ENCODE measurements around the gene ZNF263.
A peak's percentile ranks its signal among the peaks of the same experiment; 100 is the strongest.

The ZNF263 gene

DNA sequence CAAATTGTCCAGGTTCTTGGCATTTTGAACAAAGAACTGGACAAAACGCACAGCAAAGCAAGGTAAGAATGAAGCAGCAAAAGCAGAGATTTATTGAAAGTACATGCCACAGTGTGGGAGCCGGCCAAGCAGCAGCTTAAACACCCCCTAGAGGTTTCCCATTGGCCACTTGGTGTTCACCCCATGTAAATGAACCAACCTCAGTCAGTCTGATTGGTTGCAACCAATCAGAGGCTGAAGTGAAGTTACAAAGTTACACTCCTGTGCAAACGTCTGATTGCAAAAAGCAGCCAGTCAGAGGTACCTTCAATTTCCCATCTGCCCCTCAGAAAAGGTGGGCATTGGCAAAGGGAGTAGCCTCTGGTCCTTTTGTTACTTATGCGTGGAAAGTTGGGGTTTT lies 8.8 kb upstream of the ZNF263 start:
- no peaks in the 10 kb centered on the region for H3K79me1 ChIP-seq (ENCODE audit: low read depth, low read length)
- no peak overlapping the region for H4K91ac ChIP-seq (ENCODE audit: low read depth, low read length, poor library complexity)
- H2AFZ ChIP-seq (ENCODE audit: low read length): peak overlapping the region; percentile 80
- H3K27me3 ChIP-seq (ENCODE audit: control insufficient read depth in 3 of 3, insufficient read depth in 3 of 3, low read depth in 1 of 3, low read length in 3 of 3): no peaks in the 10 kb centered on the region
- no peaks in the 10 kb centered on the region for H3K36me3 ChIP-seq (replicated peaks in 1 of 2; ENCODE audit: control insufficient read depth in 2 of 2, insufficient read depth in 2 of 2, low read length in 2 of 2)
- H3K4me3 ChIP-seq (ENCODE audit: low read length in 2 of 2): no peak overlapping the region
- H3K4me1 ChIP-seq (ENCODE audit: control insufficient read depth in 2 of 2, insufficient read depth in 1 of 2, low read depth in 1 of 2, low read length in 2 of 2): peaks cover 0 to 6% of the 10 kb centered on the region in 2 donors
- H2BK5ac ChIP-seq (ENCODE audit: low read length): no peak overlapping the region
- no peak overlapping the region for H3K18ac ChIP-seq (ENCODE audit: low read length)
- peaks cover 0 to 2% of the 10 kb centered on the region in 2 donors for H3K9me3 ChIP-seq (replicated peaks in 1 of 2; ENCODE audit: control insufficient read depth in 2 of 2, insufficient read depth in 1 of 2, low read depth in 1 of 2, low read length in 2 of 2)
- no peak overlapping the region for H2BK120ac ChIP-seq (ENCODE audit: low read depth, low read length)
- H3K14ac ChIP-seq (ENCODE audit: low read length): no peak overlapping the region
- H3K23ac ChIP-seq (ENCODE audit: low read depth, low read length, poor library complexity): no peak overlapping the region
- no peak overlapping the region for H3K9ac ChIP-seq (ENCODE audit: low read depth, low read length, poor library complexity)
- no peak for DNase-seq (ENCODE audit: low spot score)
- H4K8ac ChIP-seq (ENCODE audit: low read depth, low read length): no peak overlapping the region
- no peak overlapping the region for H3K4ac ChIP-seq (ENCODE audit: low read length)
- H2BK15ac ChIP-seq (ENCODE audit: low read length): no peak overlapping the region
- no CpG with 5 or more reads among the region's 4 CpGs for WGBS, 2 donors (ENCODE audit: extremely low coverage in 2 of 2, insufficient read length in 2 of 2, insufficient replicate concordance in 1 of 2)
- H3K4me2 ChIP-seq (ENCODE audit: insufficient read depth, low read length, poor library complexity, severe bottlenecking): no peak overlapping the region
- no peak overlapping the region for H2AK5ac ChIP-seq (ENCODE audit: low read depth, low read length)
- no peak overlapping the region for H2BK12ac ChIP-seq (ENCODE audit: low read length)
- H3K27ac ChIP-seq (replicated peaks; ENCODE audit: low read length): no peak overlapping the region

GRCh38 chr16:3274947-3275346 lies 8.3 kb upstream of the ZNF263 start:
- no peak overlapping the region for H2BK120ac ChIP-seq (ENCODE audit: low read depth, low read length)
- no peaks in the 10 kb centered on the region for H3K36me3 ChIP-seq (replicated peaks in 1 of 2; ENCODE audit: control insufficient read depth in 2 of 2, insufficient read depth in 2 of 2, low read length in 2 of 2)
- H3K27me3 ChIP-seq (ENCODE audit: control insufficient read depth in 3 of 3, insufficient read depth in 3 of 3, low read depth in 1 of 3, low read length in 3 of 3): no peaks in the 10 kb centered on the region
- no peak overlapping the region for H2BK15ac ChIP-seq (ENCODE audit: low read length)
- H3K27ac ChIP-seq (replicated peaks; ENCODE audit: low read length): no peak overlapping the region
- H3K23ac ChIP-seq (ENCODE audit: low read depth, low read length, poor library complexity): no peak overlapping the region
- H3K14ac ChIP-seq (ENCODE audit: low read length): no peak overlapping the region
- peak overlapping the region; percentile 80 for H2AFZ ChIP-seq (ENCODE audit: low read length)
- H3K4me3 ChIP-seq (ENCODE audit: low read length in 2 of 2): no peak overlapping the region
- H3K9me3 ChIP-seq (replicated peaks in 1 of 2; ENCODE audit: control insufficient read depth in 2 of 2, insufficient read depth in 1 of 2, low read depth in 1 of 2, low read length in 2 of 2): peaks cover 0 to 2% of the 10 kb centered on the region in 2 donors
- H3K4ac ChIP-seq (ENCODE audit: low read length): no peak overlapping the region
- no peak overlapping the region for H2AK5ac ChIP-seq (ENCODE audit: low read depth, low read length)
- no peak overlapping the region for H3K18ac ChIP-seq (ENCODE audit: low read length)
- DNase-seq (ENCODE audit: low spot score): no peak
- no peak overlapping the region for H2BK5ac ChIP-seq (ENCODE audit: low read length)
- H3K4me1 ChIP-seq (ENCODE audit: control insufficient read depth in 2 of 2, insufficient read depth in 1 of 2, low read depth in 1 of 2, low read length in 2 of 2): peaks cover 0 to 6% of the 10 kb centered on the region in 2 donors
- H3K79me1 ChIP-seq (ENCODE audit: low read depth, low read length): no peaks in the 10 kb centered on the region
- no peak overlapping the region for H4K91ac ChIP-seq (ENCODE audit: low read depth, low read length, poor library complexity)
- no peak overlapping the region for H4K8ac ChIP-seq (ENCODE audit: low read depth, low read length)
- no peak overlapping the region for H3K4me2 ChIP-seq (ENCODE audit: insufficient read depth, low read length, poor library complexity, severe bottlenecking)
- no peak overlapping the region for H2BK12ac ChIP-seq (ENCODE audit: low read length)
- no peak overlapping the region for H3K9ac ChIP-seq (ENCODE audit: low read depth, low read length, poor library complexity)

- no peak overlapping the region for H2BK12ac ChIP-seq (ENCODE audit: low read length)
- DNase-seq (ENCODE audit: low spot score): no peak
- peaks cover 0 to 6% of the 10 kb centered on the region in 2 donors for H3K4me1 ChIP-seq (ENCODE audit: control insufficient read depth in 2 of 2, insufficient read depth in 1 of 2, low read depth in 1 of 2, low read length in 2 of 2)
- no peaks in the 10 kb centered on the region for H3K27me3 ChIP-seq (ENCODE audit: control insufficient read depth in 3 of 3, insufficient read depth in 3 of 3, low read depth in 1 of 3, low read length in 3 of 3)
- no peak overlapping the region for H2AK5ac ChIP-seq (ENCODE audit: low read depth, low read length)
- H3K4me2 ChIP-seq (ENCODE audit: insufficient read depth, low read length, poor library complexity, severe bottlenecking): no peak overlapping the region
- no peaks in the 10 kb centered on the region for H3K79me1 ChIP-seq (ENCODE audit: low read depth, low read length)
- no CpG with 5 or more reads among the region's 5 CpGs for WGBS, 2 donors (ENCODE audit: extremely low coverage in 2 of 2, insufficient read length in 2 of 2, insufficient replicate concordance in 1 of 2)
- no peak overlapping the region for H2BK15ac ChIP-seq (ENCODE audit: low read length)
- H3K9me3 ChIP-seq (replicated peaks in 1 of 2; ENCODE audit: control insufficient read depth in 2 of 2, insufficient read depth in 1 of 2, low read depth in 1 of 2, low read length in 2 of 2): peaks cover 0 to 2% of the 10 kb centered on the region in 2 donors
- H4K91ac ChIP-seq (ENCODE audit: low read depth, low read length, poor library complexity): no peak overlapping the region
- H4K8ac ChIP-seq (ENCODE audit: low read depth, low read length): no peak overlapping the region
- H3K36me3 ChIP-seq (replicated peaks in 1 of 2; ENCODE audit: control insufficient read depth in 2 of 2, insufficient read depth in 2 of 2, low read length in 2 of 2): no peaks in the 10 kb centered on the region
- H2BK5ac ChIP-seq (ENCODE audit: low read length): no peak overlapping the region
- no peak overlapping the region for H2BK120ac ChIP-seq (ENCODE audit: low read depth, low read length)
- no peak overlapping the region for H3K14ac ChIP-seq (ENCODE audit: low read length)
- no peak overlapping the region for H3K23ac ChIP-seq (ENCODE audit: low read depth, low read length, poor library complexity)
- H3K4ac ChIP-seq (ENCODE audit: low read length): no peak overlapping the region
- H3K27ac ChIP-seq (replicated peaks; ENCODE audit: low read length): no peak overlapping the region
- no peak overlapping the region for H2AFZ ChIP-seq (ENCODE audit: low read length)
- H3K9ac ChIP-seq (ENCODE audit: low read depth, low read length, poor library complexity): no peak overlapping the region
- H3K18ac ChIP-seq (ENCODE audit: low read length): no peak overlapping the region
- H3K4me3 ChIP-seq (ENCODE audit: low read length in 2 of 2): no peak overlapping the region
These were observed 6.6 kb upstream of the ZNF263 start for GRCh38 chr16:3276679-3277078.

DNA sequence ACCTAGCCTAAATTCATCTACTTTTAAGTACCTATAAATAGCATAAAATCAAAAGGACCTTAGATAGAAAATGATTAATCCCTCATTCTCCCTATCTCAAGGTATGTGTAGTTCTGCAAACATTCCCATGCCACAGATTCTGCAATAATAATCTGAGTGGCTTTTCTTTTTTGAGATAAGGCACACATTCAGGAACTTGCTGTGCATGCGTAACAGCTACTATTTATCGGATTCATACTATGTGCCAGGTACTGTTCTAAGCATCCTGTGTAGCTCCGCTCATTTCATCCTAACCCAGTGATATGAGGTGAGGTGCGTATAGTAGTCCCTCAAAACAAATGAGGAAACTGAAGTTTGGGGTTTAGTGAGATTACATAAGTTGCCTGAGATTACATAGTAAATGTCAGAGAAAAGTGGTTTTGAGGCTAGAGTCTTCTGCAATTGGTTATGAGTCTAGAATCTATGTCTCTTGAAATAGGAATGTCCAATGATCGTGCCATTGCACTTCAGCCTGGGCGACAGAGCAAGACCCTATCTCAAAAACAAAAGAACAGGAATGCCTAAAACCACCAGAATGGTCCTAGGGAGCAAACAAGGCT lies 2.0 kb upstream of the ZNF263 start:
- H3K4me3 ChIP-seq (ENCODE audit: low read length in 2 of 2): peak overlapping the region in 1 of 2 donors; percentile 95
- DNase-seq (ENCODE audit: low spot score): no peak
- H3K4me1 ChIP-seq (ENCODE audit: control insufficient read depth in 2 of 2, insufficient read depth in 1 of 2, low read depth in 1 of 2, low read length in 2 of 2): peaks cover 8 to 12% of the 10 kb centered on the region in 2 donors
- no peak overlapping the region for H4K91ac ChIP-seq (ENCODE audit: low read depth, low read length, poor library complexity)
- no CpG with 5 or more reads among the region's 6 CpGs for WGBS, 2 donors (ENCODE audit: extremely low coverage in 2 of 2, insufficient read length in 2 of 2, insufficient replicate concordance in 1 of 2)
- H3K27me3 ChIP-seq (ENCODE audit: control insufficient read depth in 3 of 3, insufficient read depth in 3 of 3, low read depth in 1 of 3, low read length in 3 of 3): no peaks in the 10 kb centered on the region
- H2BK120ac ChIP-seq (ENCODE audit: low read depth, low read length): no peak overlapping the region
- peaks cover 5% of the 10 kb centered on the region in 2 donors for H3K9me3 ChIP-seq (replicated peaks in 1 of 2; ENCODE audit: control insufficient read depth in 2 of 2, insufficient read depth in 1 of 2, low read depth in 1 of 2, low read length in 2 of 2)
- no peak overlapping the region for H2BK5ac ChIP-seq (ENCODE audit: low read length)
- no peak overlapping the region for H3K4me2 ChIP-seq (ENCODE audit: insufficient read depth, low read length, poor library complexity, severe bottlenecking)
- no peak overlapping the region for H3K4ac ChIP-seq (ENCODE audit: low read length)
- H3K27ac ChIP-seq (replicated peaks; ENCODE audit: low read length): no peak overlapping the region
- peaks cover 16% of the 10 kb centered on the region for H3K79me1 ChIP-seq (ENCODE audit: low read depth, low read length)
- H3K14ac ChIP-seq (ENCODE audit: low read length): no peak overlapping the region
- no peak overlapping the region for H4K8ac ChIP-seq (ENCODE audit: low read depth, low read length)
- no peak overlapping the region for H2BK12ac ChIP-seq (ENCODE audit: low read length)
- no peak overlapping the region for H2AK5ac ChIP-seq (ENCODE audit: low read depth, low read length)
- H3K36me3 ChIP-seq (replicated peaks in 1 of 2; ENCODE audit: control insufficient read depth in 2 of 2, insufficient read depth in 2 of 2, low read length in 2 of 2): peaks cover 9 to 22% of the 10 kb centered on the region in 2 donors
- no peak overlapping the region for H2BK15ac ChIP-seq (ENCODE audit: low read length)
- no peak overlapping the region for H2AFZ ChIP-seq (ENCODE audit: low read length)
- no peak overlapping the region for H3K23ac ChIP-seq (ENCODE audit: low read depth, low read length, poor library complexity)
- H3K9ac ChIP-seq (ENCODE audit: low read depth, low read length, poor library complexity): no peak overlapping the region
- no peak overlapping the region for H3K18ac ChIP-seq (ENCODE audit: low read length)
